ENCODE measurements around the gene PYGO1. TPM values are rescaled to one million over a fixed set of nuclear protein-coding genes. Genes with fewer than 3 reads are reported as not detected.

PYGO1 gene
- total RNA-seq, 1 experiment from 2014 or later: 0.55 TPM

DNA sequence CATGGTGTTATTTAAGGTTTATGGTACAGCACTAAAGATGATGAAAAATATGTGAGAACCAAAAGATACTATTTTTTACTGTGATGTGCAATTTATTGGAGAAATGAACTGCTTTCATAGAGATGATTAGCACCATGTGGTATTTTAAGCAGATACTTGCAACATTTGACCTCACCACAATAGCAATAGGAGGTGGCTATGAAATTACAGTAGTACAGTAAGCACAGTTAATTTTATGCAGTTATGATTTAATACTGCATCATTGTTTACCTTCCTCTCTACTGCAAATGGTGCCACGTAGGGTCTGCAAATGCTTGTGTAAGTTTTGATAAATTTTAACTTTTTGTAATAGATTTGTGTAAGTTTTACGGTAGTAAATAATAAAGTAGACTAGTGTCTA, 14.0 kb downstream of the PYGO1 start (continued):
- TF ChIP-seq ZNF532 (CRISPR knock-in tag; IDR thresholded peaks at IDR 0.05; ENCODE audit: borderline replicate concordance) (no peak), ETV6 (CRISPR knock-in tag; IDR thresholded peaks at IDR 0.05) (no peak), ZNF512 (CRISPR knock-in tag; IDR thresholded peaks at IDR 0.05; ENCODE audit: borderline replicate concordance) (no peak), ZBTB21 (CRISPR knock-in tag; IDR thresholded peaks at IDR 0.05; ENCODE audit: borderline replicate concordance) (no peak), ZNF396 (CRISPR knock-in tag; IDR thresholded peaks at IDR 0.05; ENCODE audit: borderline replicate concordance) (no peak), ZNF121 (CRISPR knock-in tag; IDR thresholded peaks at IDR 0.05) (no peak), NFATC4 (CRISPR knock-in tag; IDR thresholded peaks at IDR 0.05) (no peak), ZMAT4 (CRISPR knock-in tag; IDR thresholded peaks at IDR 0.05) (no peak), FOXJ3 (CRISPR knock-in tag; IDR thresholded peaks at IDR 0.05; ENCODE audit: borderline replicate concordance) (no peak)
- TF ChIP-seq, protein P1, sequence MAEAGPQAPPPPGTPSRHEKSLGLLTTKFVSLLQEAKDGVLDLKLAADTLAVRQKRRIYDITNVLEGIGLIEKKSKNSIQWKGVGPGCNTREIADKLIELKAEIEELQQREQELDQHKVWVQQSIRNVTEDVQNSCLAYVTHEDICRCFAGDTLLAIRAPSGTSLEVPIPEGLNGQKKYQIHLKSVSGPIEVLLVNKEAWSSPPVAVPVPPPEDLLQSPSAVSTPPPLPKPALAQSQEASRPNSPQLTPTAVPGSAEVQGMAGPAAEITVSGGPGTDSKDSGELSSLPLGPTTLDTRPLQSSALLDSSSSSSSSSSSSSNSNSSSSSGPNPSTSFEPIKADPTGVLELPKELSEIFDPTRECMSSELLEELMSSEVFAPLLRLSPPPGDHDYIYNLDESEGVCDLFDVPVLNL (CRISPR knock-in tag; IDR thresholded peaks at IDR 0.05; ENCODE audit: borderline replicate concordance, low read depth): no peak
- TF ChIP-seq, protein P2, sequence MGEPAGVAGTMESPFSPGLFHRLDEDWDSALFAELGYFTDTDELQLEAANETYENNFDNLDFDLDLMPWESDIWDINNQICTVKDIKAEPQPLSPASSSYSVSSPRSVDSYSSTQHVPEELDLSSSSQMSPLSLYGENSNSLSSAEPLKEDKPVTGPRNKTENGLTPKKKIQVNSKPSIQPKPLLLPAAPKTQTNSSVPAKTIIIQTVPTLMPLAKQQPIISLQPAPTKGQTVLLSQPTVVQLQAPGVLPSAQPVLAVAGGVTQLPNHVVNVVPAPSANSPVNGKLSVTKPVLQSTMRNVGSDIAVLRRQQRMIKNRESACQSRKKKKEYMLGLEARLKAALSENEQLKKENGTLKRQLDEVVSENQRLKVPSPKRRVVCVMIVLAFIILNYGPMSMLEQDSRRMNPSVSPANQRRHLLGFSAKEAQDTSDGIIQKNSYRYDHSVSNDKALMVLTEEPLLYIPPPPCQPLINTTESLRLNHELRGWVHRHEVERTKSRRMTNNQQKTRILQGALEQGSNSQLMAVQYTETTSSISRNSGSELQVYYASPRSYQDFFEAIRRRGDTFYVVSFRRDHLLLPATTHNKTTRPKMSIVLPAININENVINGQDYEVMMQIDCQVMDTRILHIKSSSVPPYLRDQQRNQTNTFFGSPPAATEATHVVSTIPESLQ (CRISPR knock-in tag; IDR thresholded peaks at IDR 0.05): no peak
- TF ChIP-seq, protein P3, sequence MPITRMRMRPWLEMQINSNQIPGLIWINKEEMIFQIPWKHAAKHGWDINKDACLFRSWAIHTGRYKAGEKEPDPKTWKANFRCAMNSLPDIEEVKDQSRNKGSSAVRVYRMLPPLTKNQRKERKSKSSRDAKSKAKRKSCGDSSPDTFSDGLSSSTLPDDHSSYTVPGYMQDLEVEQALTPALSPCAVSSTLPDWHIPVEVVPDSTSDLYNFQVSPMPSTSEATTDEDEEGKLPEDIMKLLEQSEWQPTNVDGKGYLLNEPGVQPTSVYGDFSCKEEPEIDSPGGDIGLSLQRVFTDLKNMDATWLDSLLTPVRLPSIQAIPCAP (CRISPR knock-in tag; IDR thresholded peaks at IDR 0.05): no peak

DNA sequence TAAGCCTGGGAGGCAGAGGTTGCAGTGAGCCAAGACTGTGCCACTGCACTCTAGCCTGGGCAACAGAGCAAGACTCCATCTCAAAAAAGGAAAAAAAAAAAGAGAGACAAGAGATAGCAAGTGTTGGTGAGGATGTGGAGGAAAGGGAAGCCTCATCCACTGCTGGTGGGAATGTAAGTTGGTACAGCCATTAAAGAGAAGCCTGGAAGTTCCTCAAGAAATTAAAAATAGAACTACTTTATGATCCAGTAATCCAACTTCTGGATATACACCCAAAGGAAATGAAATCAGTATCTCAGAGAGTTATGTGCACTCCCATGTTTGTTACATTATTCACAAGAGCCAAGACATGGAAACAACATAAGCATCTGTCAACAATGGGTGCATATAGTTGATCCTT, 14.9 kb downstream of the PYGO1 start:
- ChIA-PET CTCF (no interaction called here), POLR2A (interaction anchor here (0.7 kb wide), 1 partner anchor 23 kb away, joined by 6 read pairs; no protein-coding TSS in a partner anchor)
- no peak for ATAC-seq
- H3K4me3 Mint-ChIP-seq: no peak overlapping the region
- no peak for DNase-seq (ENCODE audit: low spot score)
- peaks cover 19% of the 10 kb centered on the region for H3K9me3 Mint-ChIP-seq
- H3K4me1 Mint-ChIP-seq: no peaks in the 10 kb centered on the region
- H3K27ac Mint-ChIP-seq: no peak overlapping the region
- H3K27me3 Mint-ChIP-seq (ENCODE audit: low read depth): peaks cover 6% of the 10 kb centered on the region
- peaks cover 9% of the 10 kb centered on the region for H3K36me3 Mint-ChIP-seq
- TF ChIP-seq NR2C2 (CRISPR knock-in tag; IDR thresholded peaks at IDR 0.05) (no peak), TEAD4 (CRISPR knock-in tag; IDR thresholded peaks at IDR 0.05) (no peak), CREM (CRISPR knock-in tag; IDR thresholded peaks at IDR 0.05) (no peak), CBFB (CRISPR knock-in tag; IDR thresholded peaks at IDR 0.05; ENCODE audit: low read depth) (no peak), SMAD3 (CRISPR knock-in tag; IDR thresholded peaks at IDR 0.05; ENCODE audit: borderline replicate concordance) (no peak), NR1H2 (CRISPR knock-in tag; IDR thresholded peaks at IDR 0.05) (no peak)
- TF ChIP-seq, protein P4, sequence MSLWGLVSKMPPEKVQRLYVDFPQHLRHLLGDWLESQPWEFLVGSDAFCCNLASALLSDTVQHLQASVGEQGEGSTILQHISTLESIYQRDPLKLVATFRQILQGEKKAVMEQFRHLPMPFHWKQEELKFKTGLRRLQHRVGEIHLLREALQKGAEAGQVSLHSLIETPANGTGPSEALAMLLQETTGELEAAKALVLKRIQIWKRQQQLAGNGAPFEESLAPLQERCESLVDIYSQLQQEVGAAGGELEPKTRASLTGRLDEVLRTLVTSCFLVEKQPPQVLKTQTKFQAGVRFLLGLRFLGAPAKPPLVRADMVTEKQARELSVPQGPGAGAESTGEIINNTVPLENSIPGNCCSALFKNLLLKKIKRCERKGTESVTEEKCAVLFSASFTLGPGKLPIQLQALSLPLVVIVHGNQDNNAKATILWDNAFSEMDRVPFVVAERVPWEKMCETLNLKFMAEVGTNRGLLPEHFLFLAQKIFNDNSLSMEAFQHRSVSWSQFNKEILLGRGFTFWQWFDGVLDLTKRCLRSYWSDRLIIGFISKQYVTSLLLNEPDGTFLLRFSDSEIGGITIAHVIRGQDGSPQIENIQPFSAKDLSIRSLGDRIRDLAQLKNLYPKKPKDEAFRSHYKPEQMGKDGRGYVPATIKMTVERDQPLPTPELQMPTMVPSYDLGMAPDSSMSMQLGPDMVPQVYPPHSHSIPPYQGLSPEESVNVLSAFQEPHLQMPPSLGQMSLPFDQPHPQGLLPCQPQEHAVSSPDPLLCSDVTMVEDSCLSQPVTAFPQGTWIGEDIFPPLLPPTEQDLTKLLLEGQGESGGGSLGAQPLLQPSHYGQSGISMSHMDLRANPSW (CRISPR knock-in tag; conservative IDR thresholded peaks at IDR 0.05; ENCODE audit: low read depth): no peak
- TF ChIP-seq, protein P5, sequence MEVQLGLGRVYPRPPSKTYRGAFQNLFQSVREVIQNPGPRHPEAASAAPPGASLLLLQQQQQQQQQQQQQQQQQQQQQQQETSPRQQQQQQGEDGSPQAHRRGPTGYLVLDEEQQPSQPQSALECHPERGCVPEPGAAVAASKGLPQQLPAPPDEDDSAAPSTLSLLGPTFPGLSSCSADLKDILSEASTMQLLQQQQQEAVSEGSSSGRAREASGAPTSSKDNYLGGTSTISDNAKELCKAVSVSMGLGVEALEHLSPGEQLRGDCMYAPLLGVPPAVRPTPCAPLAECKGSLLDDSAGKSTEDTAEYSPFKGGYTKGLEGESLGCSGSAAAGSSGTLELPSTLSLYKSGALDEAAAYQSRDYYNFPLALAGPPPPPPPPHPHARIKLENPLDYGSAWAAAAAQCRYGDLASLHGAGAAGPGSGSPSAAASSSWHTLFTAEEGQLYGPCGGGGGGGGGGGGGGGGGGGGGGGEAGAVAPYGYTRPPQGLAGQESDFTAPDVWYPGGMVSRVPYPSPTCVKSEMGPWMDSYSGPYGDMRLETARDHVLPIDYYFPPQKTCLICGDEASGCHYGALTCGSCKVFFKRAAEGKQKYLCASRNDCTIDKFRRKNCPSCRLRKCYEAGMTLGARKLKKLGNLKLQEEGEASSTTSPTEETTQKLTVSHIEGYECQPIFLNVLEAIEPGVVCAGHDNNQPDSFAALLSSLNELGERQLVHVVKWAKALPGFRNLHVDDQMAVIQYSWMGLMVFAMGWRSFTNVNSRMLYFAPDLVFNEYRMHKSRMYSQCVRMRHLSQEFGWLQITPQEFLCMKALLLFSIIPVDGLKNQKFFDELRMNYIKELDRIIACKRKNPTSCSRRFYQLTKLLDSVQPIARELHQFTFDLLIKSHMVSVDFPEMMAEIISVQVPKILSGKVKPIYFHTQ (CRISPR knock-in tag; IDR thresholded peaks at IDR 0.05): no peak
